ENCODE data around the gene AVEN.

- TF ChIP-seq CTCF (conservative IDR thresholded peaks at IDR 0.05; ENCODE audit: low read depth, low read length) (no peak), RFX5 (IDR thresholded peaks at IDR 0.05; ENCODE audit: low read depth, low read length) (no peak)
Measured at GRCh38 chr15:33839540-33839939, 199.5 kb downstream of the AVEN start.

Measured in IMR-90 (cell line).